T-helper 22 cell (primary cell): Measurements from ENCODE around the gene SCN2B.
A peak's percentile ranks its signal among the peaks of the same experiment; 100 is the strongest.

ENCODE experiments used
- DNase-seq: peaks from one replicate; pipeline ENCODE4 v3.0.0-alpha.2; 2020; ENCODE audit warnings: low read depth

The SCN2B gene

DNA sequence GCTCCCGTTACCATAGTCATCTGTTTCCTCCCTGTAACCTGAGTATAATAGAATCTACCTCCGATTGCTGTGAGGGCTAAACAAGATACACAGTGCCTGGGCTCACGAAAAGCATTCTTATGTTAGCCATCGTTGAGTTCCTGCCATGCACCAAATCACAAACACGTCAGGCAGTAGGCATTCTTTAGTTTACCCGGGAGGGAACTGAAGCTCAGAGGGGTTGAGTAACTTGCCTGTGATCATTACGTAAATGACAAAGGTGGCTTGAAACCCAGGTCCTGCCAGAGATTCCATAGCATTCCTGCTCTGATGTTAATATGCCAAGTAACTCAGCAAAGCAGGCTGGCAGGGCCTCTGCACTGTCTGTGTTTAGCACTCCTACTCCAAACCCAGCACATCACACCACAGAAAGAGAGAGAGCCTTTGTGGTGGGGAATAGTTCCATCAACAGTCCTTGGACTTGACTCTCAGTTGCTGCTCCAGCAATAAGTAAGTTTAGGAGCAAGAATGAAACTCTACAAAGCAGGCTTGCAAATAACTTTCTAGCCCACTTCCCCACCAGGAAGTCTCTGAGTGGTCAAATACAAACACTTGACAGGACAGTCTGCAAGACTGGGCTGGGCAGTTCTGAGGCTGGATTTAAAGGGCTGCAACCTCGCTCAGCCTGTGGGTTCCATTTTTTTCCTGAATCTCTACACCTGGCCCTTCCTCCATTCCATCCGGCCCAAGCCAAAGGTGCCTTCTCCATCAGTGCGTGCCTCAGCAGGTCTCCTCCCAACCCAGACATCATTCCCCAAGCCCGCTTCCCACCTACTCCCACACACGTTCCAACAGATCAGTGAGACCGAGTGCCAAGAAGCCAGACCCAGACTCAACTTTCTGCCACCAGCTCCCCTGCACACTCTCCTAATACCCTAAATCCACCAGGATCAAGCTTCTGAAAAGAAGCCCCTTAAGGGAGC lies 1.1 kb downstream of the SCN2B start:
- DNase-seq = no peak

DNA sequence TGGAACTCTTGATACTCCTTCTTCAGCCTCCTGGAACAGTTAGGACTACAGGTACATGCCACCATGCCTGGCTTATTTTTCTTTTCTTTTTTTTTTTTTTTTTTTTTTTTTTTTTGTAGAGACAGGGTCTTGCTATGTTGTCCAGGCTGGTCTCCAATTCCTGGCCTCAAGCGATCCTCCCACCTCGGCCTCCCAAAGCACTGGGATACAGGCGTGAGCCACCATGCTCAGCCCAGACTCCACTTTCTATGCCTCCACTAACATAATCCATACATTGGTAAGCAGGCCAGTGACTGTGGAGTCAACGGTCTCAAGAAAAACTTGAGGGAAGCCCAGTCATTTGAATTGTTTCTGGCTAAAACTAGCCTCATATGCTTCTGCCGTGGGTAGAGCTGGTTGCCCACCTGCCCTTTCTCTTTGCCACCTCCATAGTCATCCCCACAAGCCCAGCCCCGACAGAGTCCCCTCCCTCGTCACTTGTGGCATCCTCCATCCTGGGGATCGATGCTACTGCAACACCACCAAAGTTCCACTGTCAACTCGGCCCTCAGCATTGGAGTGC lies 2.4 kb downstream of the SCN2B start:
- no peak for DNase-seq

DNA sequence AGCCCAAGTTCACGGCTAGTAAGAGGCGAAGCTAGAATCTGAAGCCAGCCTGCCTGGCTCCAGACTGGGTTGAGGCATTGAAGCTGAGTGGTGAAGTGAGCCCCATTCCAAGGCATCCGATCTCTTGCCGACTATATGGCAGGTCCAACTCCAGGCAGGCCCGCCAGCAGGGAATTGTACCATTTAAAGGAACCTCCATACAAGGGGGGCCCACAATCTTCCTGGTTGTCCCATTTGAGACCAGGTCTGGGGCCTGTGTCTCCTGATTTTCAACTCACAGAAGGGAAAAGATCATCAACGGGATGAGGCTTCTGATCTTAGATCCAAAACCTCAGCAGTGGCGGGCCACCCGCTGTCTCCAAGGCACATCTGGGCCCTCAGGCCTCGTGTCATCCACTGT lies 4.1 kb downstream of the SCN2B start:
- no peak for DNase-seq

DNA sequence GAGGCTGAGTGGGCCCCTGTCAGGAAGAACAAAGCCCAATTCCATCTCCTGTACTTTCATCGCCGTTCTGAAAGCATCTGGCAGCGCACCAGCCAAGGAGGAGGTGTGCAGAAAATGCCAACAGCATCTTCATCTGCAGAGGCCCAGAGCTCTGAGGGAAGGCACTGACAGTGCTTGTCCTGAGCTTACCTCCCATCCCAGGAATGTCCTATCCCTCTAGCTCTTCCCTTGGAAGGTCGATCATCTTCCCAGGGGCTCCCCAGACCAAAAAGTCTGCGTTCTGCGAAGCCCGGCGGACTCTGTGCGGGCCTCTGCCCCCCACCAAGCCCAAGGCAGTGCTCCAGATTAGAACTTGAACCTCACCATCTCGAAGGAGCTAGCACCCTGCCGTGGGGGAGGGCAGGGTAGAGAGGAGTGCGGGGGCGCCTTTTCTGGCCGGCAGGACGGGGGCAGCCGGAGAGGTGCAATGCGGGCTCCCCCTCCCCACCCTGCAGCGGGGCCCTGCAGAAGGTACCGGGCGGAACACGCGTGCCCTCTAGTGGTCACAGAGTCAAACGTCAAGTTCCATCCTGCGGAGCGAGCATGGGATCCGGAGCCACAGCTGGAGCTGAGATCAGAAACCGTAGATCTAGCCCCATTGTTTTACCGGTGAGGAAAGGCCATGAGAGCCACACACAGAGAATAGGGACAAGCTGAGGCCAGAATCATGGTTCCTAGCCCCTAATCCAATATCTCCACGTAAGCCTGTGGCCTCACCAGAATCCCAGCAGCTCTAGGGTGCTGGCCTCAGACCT lies 5.0 kb downstream of the SCN2B start:
- DNase-seq = peak; percentile 44

DNA sequence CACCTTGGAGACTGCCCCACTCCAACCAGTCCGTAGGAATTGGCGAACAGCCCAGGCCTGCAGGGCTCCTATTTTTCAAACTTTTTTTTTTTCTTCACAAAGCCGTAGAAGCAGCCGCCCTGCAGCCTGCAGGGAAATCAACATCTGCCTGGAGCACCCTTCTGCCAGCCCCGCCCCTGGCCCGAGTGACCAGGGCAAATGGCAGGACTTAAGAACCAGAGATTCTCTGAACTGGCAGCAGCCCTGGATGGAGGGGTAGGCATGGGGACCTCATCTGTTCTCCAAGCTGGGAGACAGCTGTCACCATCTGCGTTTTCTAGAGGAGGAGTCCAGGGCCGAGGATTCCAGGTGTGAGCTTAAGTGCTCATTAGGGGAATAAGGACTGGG lies 5.6 kb downstream of the SCN2B start:
- no peak for DNase-seq

DNA sequence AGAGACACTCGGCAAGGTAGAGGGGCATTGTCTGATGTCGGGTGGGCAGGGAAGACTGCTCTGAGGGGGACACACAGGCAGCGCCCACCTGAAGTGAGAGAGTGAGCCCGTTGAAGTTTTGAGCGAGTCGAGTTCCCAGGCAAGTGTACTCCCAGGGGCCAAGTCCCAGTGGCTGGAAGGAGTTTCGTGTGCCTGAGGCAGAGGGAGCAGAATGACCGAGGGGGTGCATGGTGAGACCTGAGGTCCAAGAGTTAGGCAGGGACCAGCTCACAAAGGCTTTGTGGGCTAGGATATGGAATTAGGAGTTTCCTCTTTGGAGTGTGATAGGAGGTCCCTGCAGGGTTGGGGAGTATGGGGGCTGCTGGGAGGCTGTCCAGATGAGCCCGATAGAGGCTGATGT lies 6.2 kb downstream of the SCN2B start:
- no peak for DNase-seq

DNA sequence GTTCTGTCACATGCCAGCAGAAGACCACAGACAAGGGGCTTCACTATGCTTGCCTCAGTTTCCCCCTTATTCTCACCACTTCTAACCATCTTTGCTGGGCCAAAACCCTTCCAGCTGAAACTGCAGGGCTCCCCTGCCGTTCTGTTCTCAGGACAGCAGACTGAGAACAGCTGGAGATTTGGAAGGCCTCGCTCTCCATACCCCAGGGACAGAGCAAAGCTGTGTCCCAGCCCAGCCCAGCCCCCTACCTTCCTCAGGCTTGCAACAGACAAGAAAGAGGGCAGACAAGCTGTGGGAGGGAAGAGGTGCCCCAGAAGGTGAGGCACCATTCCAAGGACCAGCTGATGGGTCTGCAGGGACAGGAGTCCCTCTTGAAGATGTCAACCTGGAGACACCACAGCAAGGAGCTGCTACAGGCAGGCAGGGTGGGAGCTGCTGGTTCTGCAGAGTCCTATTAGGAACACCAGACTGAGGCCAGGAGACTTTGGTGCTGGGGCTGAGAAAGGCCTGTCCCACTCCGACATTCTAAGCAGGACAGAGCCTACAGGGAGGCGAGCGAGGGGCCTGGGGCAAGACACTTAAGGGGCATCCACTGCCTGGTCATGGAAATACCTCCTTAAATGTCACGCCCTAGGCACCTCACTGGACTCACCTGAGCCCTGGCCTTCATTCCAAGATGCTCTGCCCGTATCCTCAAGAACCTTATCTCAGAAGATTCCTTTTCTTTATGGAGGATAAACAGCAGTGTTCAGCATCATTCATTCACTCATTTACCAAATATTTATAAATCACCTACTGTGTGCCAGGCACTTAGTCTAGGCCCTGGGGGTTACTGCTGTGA lies 6.9 kb downstream of the SCN2B start:
- DNase-seq = no peak

DNA sequence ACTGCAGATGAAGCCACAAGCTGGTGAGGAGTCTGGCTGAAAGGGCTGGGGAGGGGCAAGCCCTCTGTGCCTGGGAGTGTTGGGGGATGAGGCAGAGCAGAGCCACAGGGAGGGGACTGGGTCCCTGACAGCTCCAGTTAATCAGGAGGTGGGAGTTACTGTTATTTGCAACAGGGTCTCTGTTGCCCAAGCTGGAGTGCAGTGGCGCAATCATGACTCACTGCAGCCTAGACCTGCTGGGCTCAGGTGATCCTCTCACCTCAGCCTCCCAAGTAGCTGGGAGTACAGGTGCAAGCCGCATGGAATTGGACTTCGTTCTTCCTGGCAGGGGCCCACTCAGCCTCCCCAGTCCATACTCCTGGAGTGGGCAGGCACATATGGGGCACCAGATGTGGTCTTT lies 7.7 kb downstream of the SCN2B start:
- DNase-seq = no peak

DNA sequence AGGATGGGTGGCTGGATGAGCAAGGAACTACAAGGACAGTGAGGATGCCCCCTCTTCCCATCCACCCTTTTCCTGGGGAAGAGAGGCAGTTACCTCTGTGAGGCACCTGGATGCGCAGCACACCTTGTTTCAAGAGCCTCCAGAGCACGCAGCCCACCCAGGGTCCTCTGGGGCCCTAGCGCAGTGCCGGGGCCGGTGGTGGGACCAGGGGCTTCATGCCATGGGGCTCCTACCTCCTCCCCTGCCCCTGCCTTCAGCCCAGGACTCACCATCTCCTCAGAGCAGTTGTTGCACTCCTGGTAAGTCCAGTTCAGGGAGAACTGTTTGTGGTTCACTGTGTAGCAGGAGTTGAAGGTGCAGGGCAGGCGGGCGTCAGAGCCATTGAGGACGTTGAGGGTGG lies 8.1 kb downstream of the SCN2B start:
- DNase-seq = no peak

DNA sequence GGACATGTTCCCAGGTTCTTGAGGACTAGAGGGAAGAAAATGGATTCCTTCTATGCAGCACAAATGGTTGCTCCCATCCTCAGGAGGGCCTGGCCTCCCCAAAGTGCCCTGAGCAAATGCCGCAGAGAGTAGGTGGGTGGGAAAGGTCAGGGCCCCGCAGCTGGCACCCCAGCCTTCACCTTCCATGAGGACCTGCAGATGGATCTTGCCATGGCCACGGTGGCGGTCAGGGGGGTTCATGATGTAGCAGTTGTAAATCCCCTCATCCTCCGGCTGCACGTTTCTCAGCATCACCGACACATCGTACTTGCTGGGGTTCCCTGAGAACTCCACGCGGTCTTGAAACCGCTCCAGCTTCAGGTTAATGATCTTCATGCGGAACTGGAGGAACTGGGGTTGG lies 8.5 kb downstream of the SCN2B start:
- no peak for DNase-seq

DNA sequence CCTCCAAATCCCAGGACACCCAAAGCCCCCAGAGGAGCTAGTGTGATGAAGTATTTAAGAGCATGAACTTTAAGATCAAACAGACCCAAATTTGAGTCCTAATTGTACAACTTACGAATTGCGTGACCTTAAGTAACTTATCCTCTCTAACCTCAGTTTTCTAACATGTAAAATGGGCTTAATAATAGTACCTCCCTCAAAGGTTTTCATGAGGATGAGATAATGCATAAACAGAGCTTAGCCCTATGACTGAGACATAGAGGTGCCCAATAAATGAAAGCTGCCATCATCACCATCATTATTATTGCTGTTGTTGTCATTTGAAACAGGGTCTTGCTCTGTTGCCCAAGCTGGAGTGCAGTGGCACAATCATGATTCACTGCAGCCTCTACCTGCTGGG lies 9.2 kb downstream of the SCN2B start:
- no peak for DNase-seq

DNA sequence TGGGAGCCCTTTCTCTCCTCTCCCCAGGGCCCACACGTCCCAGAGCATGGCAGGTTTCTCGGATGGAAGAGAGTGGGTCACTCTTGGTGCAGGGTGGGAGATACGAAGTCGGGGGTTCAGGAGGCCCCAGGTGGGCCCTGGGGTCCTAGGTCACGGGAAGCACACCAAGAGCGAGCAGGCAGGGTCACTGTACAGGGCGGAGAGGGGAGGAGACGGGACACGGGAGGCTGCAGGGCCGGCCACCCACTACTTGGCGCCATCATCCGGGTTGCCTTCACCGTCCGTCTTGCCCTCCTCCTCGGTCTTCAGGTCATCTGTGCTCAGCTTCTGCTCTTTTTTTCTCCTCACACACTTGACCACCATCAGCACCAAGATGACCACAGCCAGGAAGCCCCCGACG lies 9.8 kb downstream of the SCN2B start:
- no peak for DNase-seq

DNA sequence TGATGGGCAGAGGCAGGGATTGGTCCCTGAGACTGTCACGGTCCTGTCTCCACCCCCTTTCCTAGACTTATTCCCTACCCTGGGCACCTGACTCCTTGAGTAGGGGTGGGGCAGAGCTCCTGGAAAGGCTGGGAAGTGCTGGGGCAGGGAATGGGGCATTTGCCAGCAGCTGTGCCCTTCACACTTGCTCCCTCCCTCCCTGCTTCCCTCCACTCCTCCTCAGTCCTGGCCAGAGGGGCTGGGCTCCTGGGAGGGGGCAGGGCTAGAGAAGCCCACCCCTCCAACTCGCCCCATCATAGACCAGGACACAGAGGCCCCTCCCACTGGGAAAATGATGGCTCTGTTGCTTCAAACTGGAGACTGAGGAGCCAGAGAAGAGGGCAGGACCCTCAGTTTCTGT lies 11.6 kb downstream of the SCN2B start:
- DNase-seq = no peak

DNA sequence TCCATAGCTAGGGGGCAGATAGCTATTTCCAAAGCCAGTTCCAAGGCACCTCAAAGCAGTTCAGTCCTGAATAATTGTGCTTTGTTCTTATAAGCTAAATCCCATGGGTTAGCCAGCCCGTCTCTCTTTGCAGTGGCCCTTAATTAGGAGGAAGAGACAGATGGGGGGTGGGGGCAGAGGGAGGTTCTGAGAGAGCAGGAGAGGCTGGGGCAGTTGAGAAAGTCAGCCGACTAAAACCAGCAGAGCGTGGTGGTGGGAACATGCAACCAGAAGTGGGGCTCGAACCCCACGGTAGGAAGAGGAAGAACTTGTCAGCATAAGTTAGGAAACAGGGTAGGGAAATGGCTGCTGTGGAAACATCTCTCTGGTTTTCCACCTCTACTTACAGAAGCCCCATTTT lies 12.9 kb downstream of the SCN2B start:
- no peak for DNase-seq

DNA sequence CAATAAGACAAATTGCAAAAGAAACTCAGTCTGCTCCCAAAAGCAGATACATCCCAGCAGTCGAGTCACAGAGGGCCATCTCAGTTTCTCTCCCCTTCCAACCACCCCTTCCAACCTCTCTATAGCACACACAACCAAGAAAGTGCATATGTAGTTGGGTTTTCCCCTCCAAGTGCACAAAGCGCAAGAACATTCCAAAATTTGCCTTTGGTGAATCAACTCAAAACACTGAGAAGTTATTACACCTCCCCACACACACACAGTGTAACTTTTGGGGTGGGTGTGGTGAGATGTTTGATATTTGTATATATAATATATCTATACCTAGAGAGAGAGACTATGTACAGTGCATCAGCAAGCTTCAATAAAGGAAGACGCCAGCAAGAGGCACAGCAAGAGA lies 13.6 kb downstream of the SCN2B start:
- no peak for DNase-seq

DNA sequence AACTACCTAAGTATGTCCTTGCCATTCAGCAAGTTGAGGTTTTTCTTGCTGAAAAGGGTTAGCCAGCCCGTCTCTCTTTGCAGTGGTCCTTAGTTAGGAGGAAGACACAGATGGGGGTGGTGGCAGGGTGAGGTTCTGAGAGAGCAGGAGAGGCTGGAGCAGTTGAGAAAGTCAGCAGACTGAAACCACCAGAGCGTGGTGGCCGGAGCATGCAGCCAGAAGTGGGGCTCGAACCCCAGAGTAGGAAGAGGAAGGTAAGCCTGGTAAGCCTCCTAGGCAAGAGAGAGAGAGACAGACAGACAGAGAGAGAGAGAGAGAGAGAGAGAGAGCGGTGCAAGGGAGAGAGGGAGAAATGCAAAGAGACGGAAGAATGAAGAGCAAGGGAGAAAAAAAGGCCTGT lies 14.7 kb downstream of the SCN2B start:
- DNase-seq = no peak

DNA sequence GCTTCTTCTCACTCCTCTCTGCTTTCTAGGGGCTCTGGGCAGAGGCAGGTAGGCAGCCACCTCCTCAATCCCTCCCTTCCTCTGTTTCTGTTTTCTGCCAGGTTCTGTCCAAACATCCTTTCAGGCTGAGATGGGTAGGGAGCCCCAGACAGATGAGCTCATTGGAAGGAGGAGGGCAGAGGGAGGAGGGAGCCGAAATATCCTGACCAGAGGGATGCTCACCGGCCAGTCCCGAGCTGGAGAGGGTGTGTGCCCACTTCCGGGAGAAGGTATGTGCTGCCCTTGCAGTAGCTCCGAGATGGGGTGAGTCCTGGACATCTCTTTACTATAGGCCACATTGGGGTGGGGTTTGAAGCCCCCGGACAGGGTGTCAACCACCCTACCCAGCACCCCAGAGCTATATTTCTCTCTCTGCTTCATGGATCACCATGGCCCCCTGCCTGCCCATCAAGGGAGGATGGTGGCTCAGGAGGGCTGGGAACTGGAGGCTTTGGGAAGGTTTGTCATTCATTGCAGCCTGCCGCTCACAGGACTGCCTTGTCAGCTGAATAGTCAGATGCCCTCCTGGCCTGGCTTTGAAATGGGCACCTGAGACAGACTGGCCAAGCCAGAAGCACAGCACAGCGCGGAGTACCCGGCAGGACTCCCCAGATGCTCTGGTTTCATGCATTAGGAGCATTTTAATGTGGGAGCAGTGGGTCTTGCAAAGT lies 19.1 kb downstream of the SCN2B start:
- DNase-seq = no peak

DNA sequence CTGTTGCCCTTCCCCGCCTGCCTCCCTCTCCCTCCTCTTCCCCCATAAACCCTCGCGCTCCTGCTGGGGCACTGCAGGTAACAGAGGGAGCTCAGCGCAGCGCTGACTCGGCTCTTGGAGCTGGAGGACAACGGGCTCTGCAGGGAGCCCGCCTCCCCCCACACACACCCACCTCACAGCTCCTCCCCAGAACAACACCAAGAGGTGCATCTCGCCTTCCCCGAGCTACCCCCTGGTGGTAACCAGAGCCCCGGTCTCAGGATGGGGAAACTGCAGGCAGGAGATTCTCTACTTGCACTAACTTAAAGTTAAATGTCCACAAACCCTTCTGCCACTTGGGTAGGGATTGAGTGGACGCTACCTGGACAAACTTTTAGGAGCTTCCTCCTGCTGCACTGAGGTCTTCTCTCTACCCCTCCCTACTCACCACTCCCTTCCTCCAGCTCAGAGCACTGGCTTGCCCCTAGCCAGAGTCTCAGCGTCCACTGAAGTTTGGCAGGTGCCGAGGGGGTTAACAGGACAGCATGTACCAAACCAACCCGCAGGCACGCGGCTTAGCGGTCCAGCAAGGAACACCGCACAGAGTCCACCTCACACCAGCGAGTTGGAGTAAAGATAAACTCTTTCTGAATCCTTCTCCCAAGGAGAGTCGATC lies 19.8 kb downstream of the SCN2B start:
- DNase-seq = no peak

DNA sequence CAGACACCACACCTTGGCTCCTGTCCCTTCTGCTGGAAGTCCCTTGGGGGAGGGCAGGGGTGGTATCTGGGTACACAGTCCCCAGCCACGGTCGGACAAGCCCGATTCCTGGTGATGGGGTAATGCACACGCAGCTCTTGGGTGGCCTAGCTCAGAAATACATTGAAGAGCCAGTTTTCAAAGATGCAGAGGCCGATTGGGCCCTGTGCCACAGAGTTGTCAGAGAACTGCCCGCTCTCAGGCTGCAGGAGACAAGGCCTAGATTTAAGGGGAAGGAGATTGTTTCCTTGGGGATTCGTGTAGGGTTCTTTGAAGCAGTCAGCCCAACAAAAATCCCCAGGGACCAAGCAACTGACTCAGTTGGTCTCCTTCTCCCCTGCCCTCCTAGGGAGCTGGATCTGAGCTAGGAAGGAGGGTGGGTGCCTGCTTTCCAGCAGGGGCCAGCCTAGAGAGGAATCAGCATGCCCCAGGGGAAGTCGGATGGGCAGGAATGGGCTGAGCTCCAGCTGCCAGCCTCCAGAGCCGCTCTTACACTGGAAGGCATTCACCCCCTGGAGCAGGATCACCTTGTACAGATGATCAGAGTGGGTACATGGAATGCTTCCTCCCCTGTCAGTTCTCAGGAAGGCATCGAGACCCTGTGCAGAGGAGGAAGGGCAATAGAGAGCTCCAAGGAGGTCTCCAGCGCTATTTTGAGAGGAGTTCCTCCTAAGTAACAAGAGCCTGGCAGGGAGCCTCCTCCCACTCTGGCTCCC lies 20.5 kb downstream of the SCN2B start:
- DNase-seq = no peak

DNA sequence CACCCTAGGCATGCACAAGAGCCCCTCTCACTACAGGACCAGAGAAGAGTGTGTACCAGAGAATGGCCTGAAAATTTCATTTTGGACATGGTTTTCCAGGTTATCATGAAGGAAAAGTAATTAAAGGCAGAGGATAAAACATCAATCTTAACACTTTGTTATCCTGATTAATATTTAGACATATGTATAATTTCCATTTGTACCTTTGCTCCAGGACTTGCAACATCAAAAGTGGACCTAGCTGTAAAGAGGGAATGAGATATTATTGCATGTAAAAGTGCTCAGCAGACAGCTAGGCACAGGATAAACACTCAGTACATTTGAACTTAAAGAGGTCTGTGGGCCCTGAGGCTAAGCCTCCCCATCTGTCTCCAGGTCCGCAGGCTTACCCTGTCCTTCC lies 21.8 kb downstream of the SCN2B start:
- no peak for DNase-seq
